AG04450 (cell line): ENCODE data around the gene DOK6. TPM values are rescaled to one million over a fixed set of nuclear protein-coding genes. Genes with fewer than 3 reads are reported as not detected.

Experiments used
- CTCF ChIA-PET: fragments of 300-600, 350-600 bp; formaldehyde crosslinking; extraction: SDS; loops from one replicate; lab custom pipeline; 2022; ENCODE audit warnings: antibody characterized with exemption, inconsistent platforms; lab: Charles Lee
- POLR2A ChIA-PET: fragments of 350-600 bp; formaldehyde crosslinking; extraction: SDS; loops from one replicate; lab custom pipeline; 2021; ENCODE audit warnings: antibody characterized with exemption, inconsistent platforms; lab: Yijun Ruan, JAX
- DNase-seq: peaks from one replicate; pipeline ENCODE4 v3.0.0-alpha.2; 2011; ENCODE audit warnings: low read depth, low spot score
- H3K27ac ChIP-seq: one replicate; pipeline ENCODE4 v1.5.1; 2012; ENCODE audit warnings: low read depth, low read length, control low read depth
- H3K27me3 ChIP-seq: one replicate; pipeline ENCODE4 v1.6.0; 2012; ENCODE audit warnings: low read length; ENCODE audit not compliant: control insufficient read depth, insufficient read depth
- H3K4me3 ChIP-seq: 2 replicates; pipeline ENCODE4 v1.5.1; 2011; ENCODE audit warnings: mild to moderate bottlenecking, low read depth, low read length, control low read depth
- H3K9me3 ChIP-seq: 2 replicates; pipeline ENCODE4 v1.5.1; 2012; ENCODE audit warnings: low read length; ENCODE audit not compliant: control insufficient read depth, insufficient read depth
- polyA plus RNA-seq: library from polyadenylated mRNA; depleted of rRNA; stranded (reverse); fragments of >200 nt; gene quantifications from 2 replicates; pipeline ENCODE4 v1.2.3, GENCODE V29; 2011
- TF ChIP-seq, protein P1 (sequence below): IDR thresholded peaks from 2 replicates; pipeline ENCODE4 v1.5.1; 2011; ENCODE audit warnings: low read depth, low read length, control low read depth, inconsistent platforms

The DOK6 gene
- polyA plus RNA-seq, 1 experiment, result 0.16 TPM

DNA sequence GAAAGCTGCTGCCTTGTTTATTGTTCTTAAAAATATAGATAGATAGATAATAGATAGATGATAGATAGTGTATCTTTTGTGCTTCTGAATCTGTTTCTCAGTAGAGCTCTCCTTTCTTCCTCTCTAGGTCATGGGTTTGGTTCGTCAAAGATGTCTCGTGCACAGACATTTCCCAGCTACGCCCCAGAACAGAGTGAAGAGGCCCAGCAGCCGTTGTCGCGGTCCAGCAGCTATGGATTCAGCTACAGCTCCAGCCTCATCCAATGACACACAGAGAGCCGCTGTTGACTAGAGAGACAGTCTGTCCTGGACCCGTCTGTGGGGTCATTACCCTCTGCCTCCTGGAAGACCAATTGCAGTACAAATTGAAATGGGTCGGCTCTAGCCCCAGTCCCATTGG lies 440.4 kb downstream of the DOK6 start:
- no peak overlapping the region for H3K4me3 ChIP-seq
- no peak overlapping the region for H3K27ac ChIP-seq
- DNase-seq, result no peak
- POLR2A ChIA-PET, result no interaction called here
- CTCF ChIA-PET, result interaction anchor here (0.5 to 1.2 kb wide), 3 partner anchors 47 to 246 kb away, joined by 3 to 5 read pairs (median 4); no protein-coding TSS in a partner anchor
- TF ChIP-seq, protein P1, sequence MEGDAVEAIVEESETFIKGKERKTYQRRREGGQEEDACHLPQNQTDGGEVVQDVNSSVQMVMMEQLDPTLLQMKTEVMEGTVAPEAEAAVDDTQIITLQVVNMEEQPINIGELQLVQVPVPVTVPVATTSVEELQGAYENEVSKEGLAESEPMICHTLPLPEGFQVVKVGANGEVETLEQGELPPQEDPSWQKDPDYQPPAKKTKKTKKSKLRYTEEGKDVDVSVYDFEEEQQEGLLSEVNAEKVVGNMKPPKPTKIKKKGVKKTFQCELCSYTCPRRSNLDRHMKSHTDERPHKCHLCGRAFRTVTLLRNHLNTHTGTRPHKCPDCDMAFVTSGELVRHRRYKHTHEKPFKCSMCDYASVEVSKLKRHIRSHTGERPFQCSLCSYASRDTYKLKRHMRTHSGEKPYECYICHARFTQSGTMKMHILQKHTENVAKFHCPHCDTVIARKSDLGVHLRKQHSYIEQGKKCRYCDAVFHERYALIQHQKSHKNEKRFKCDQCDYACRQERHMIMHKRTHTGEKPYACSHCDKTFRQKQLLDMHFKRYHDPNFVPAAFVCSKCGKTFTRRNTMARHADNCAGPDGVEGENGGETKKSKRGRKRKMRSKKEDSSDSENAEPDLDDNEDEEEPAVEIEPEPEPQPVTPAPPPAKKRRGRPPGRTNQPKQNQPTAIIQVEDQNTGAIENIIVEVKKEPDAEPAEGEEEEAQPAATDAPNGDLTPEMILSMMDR, result no peak
- H3K27me3 ChIP-seq, result no peaks in the 10 kb centered on the region
- H3K9me3 ChIP-seq, result peaks cover 8% of the 10 kb centered on the region

DNA sequence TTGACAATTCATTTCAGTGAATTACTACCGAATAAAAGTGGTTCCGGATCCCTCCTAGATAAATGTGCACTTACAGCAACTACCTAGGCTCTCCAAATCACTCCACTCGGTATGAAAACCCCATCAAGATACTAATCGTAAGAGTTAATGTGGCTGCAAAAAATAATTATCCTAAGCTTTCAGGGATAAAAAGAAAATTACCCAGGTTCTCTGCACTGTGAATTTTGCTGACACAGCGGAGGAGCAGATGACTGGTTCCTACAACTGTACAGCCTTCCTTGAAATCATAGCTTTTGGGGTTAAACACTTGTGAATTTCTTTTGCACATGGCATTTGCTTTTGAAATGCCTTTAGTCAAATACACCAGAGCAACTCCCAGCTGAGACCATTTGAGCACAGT lies 442.3 kb downstream of the DOK6 start:
- Histone ChIP-seq H3K4me3 (no peak overlapping the region), H3K27ac (no peak overlapping the region), H3K27me3 (no peaks in the 10 kb centered on the region), H3K9me3 (peaks cover 8% of the 10 kb centered on the region)
- TF ChIP-seq, protein P1, result no peak
- ChIA-PET POLR2A (no interaction called here), CTCF (interaction anchor here (0.5 to 0.6 kb wide), 2 partner anchors 212 to 287 kb away, joined by 3 read pairs; no protein-coding TSS in a partner anchor)
- DNase-seq, result no peak

DNA sequence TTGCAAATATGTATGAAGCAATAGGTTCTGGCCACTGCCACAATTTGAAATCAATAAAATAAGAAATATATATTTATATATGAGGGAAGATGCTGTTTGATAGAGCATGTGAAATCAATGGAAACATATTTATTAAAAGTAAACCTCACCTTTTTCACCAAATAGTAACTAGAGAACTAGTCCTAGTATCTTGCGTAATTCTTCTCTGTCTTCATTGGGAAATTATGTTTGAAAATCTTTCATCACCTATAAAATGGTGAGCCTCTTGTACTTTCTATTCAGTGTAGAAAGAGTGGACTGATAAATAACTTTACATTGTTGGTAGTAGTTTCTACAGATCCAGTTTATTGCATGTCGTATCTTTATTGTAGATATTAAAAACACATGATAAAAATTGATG lies 444.0 kb downstream of the DOK6 start:
- DNase-seq, result no peak
- H3K27me3 ChIP-seq, result no peaks in the 10 kb centered on the region
- POLR2A ChIA-PET, result no interaction called here
- peaks cover under 1% of the 10 kb centered on the region; the same call in 1 of the 2 replicates for H3K9me3 ChIP-seq
- no peak overlapping the region for H3K4me3 ChIP-seq
- CTCF ChIA-PET, result no interaction called here
- TF ChIP-seq, protein P1, result no peak
- no peak overlapping the region for H3K27ac ChIP-seq

DNA sequence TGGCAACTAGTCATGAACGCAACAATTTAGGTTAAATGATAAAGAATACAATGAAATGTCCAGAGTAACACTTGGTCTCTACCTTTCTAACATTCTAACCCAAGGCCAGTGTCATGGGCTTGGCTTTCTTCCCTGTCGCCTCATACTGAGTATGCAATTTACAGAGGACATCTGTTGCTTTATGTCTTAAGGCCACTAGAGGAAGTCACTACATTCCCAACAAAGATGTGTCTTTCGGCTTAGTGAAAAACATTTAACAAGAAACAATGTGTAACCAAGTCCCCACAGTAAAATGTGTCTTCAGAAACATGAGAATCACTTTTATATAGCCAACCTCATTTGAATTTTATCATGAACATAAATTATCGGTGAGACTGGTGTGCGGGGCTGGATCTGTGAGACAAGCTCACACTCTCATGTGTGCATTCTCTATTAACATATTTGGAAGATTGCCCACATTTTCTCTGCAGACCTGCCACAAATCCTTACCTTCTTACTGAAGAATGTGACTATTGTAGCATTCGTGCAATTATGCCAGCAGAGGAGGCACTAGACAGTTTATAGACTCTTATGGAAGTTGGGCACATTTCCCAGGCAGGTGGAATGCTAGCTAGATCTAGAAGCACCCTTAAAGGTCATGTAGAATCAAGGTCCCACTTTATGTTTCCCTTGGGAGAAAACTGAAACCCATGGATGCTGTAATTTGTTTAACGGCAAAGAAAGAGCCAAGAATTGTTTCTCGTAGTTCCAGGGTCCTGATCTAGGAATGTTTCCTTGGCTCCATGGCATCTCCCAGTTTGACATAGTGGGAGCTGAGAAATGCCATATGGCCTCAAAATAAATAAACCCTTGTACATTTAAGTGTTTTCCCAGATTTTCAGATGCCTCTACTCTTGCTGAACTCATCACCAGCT lies 445.2 kb downstream of the DOK6 start:
- Histone ChIP-seq H3K9me3 (no peaks in the 10 kb centered on the region), H3K27ac (no peak overlapping the region), H3K27me3 (no peaks in the 10 kb centered on the region), H3K4me3 (no peak overlapping the region)
- CTCF ChIA-PET, result interaction anchor here (0.6 kb wide), 1 partner anchor 27 kb away, joined by 3 read pairs; no protein-coding TSS in a partner anchor
- DNase-seq, result peak; percentile 53
- TF ChIP-seq, protein P1, result no peak
- POLR2A ChIA-PET, result interaction anchor here (0.6 kb wide), 1 partner anchor 154 kb away, joined by 4 read pairs; no protein-coding TSS in a partner anchor

DNA sequence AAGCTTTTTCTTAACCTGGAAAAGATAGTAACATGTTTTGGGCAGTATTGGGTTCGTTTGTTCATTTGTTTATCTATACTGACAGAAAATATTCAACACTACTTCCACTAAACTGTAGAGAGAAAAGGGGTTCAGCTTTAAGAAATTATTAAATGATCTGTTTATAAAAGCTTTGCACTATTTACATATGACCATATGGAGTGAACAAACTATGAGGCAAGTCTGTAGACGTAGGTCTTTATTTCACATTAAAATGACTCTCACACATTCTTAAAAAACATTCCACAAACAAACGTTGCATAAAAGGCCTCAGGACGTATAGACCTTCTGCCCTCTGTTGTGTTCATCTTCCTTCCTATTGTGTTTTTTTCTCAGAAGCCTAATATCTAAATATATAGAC lies 452.4 kb downstream of the DOK6 start:
- no peak for DNase-seq
- CTCF ChIA-PET, result interaction anchor here (0.6 kb wide), 1 partner anchor 11 kb away, joined by 6 read pairs; no protein-coding TSS in a partner anchor
- TF ChIP-seq, protein P1, result no peak
- Histone ChIP-seq H3K9me3 (no peaks in the 10 kb centered on the region), H3K4me3 (no peak overlapping the region), H3K27me3 (no peaks in the 10 kb centered on the region), H3K27ac (no peak overlapping the region)
- POLR2A ChIA-PET, result no interaction called here
